Vagina (tissue), 2 donors: Measurements from ENCODE around the gene MSH5. TPM values are rescaled to one million over a fixed set of nuclear protein-coding genes. Genes with fewer than 3 reads are reported as not detected.
"Not testable (repeated sequence)": the region's sequence is repeated elsewhere in the genome, so short reads cannot be mapped to it uniquely, and the experiment has no call there.

Source experiments
- DNase-seq, 2 donors: peaks; one replicate each; pipeline ENCODE4 v3.0.0-alpha.2; 2017; ENCODE audit errors: extremely low spot score in 2 of 2
- H3K27ac ChIP-seq: fragments of 200-600 bp; sonication (generic); one replicate; pipeline ENCODE4 v1.5.1; 2019
- H3K27me3 ChIP-seq: fragments of 200-600 bp; sonication (generic); one replicate; pipeline ENCODE4 v1.5.1; 2019
- H3K36me3 ChIP-seq, 2 donors: fragments of 200-600 bp; sonication (generic); one replicate each; pipeline ENCODE4 v1.5.1; 2017 to 2019
- H3K4me1 ChIP-seq: fragments of 200-600 bp; sonication (generic); one replicate; pipeline ENCODE4 v1.5.1; 2019
- H3K4me3 ChIP-seq, 2 donors: fragments of 200-600 bp; sonication (generic); 1 replicate in 1 of 2; 2 replicates in 1 of 2; pipeline ENCODE4 v1.5.1; 2016 to 2019
- H3K9me3 ChIP-seq: fragments of 200-600 bp; sonication (generic); one replicate; pipeline ENCODE4 v1.5.1; 2019
- POLR2A ChIP-seq, 2 donors: fragments of 450-650 bp; IDR thresholded peaks; one replicate each; pipeline ENCODE4 v1.6.1; 2017; ENCODE audit warnings: antibody characterized with exemption in 2 of 2, mild to moderate bottlenecking in 2 of 2, moderate library complexity in 2 of 2
- POLR2AphosphoS5 ChIP-seq, 2 donors: sonication (generic); formaldehyde crosslinking; IDR thresholded peaks; one replicate each; pipeline ENCODE4 v1.9.0; 2017; ENCODE audit warnings: antibody characterized with exemption in 2 of 2, mild to moderate bottlenecking in 2 of 2, low read depth in 1 of 2; ENCODE audit not compliant: insufficient read depth in 1 of 2
- intact Hi-C: fragments of 100-400 bp; cut with DNase I; formaldehyde crosslinking; loops from one replicate; pipeline ENCODE4 v1.15.1; 2023
- total RNA-seq: library from RNA; depleted of rRNA; stranded (reverse); fragments of >200 nt; gene quantifications from one replicate; pipeline ENCODE4 v1.2.3, GENCODE V29; 2016
- TF ChIP-seq, protein P1 (sequence below), 3 experiments: fragments of 450-650 bp in 2 of 3; fragments of 200-600 bp in 1 of 3; sonication (generic) in 1 of 3; IDR thresholded peaks; one replicate each; pipeline ENCODE4 v1.5.1; 2017 to 2019; ENCODE audit warnings: antibody characterized with exemption in 3 of 3, mild to moderate bottlenecking in 2 of 3, moderate library complexity in 2 of 3

MSH5 gene
- total RNA-seq, 1 donor from 2014 or later = 11.0 TPM

- Histone ChIP-seq H3K36me3 (peaks cover 0 to 11% of the 10 kb centered on the region in 2 donors), H3K9me3 (no peaks in the 10 kb centered on the region), H3K4me1 (peaks cover 26% of the 10 kb centered on the region), H3K27me3 (no peaks in the 10 kb centered on the region), H3K27ac (peak within 1 kb of the TSS; percentile 97), H3K4me3 (peak within 1 kb of the TSS; percentile 67 to 93)
- TF ChIP-seq, protein P1, sequence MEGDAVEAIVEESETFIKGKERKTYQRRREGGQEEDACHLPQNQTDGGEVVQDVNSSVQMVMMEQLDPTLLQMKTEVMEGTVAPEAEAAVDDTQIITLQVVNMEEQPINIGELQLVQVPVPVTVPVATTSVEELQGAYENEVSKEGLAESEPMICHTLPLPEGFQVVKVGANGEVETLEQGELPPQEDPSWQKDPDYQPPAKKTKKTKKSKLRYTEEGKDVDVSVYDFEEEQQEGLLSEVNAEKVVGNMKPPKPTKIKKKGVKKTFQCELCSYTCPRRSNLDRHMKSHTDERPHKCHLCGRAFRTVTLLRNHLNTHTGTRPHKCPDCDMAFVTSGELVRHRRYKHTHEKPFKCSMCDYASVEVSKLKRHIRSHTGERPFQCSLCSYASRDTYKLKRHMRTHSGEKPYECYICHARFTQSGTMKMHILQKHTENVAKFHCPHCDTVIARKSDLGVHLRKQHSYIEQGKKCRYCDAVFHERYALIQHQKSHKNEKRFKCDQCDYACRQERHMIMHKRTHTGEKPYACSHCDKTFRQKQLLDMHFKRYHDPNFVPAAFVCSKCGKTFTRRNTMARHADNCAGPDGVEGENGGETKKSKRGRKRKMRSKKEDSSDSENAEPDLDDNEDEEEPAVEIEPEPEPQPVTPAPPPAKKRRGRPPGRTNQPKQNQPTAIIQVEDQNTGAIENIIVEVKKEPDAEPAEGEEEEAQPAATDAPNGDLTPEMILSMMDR (IDR thresholded peaks at IDR 0.05) = peak; percentile 12 to 78 (median 72)
- TF ChIP-seq POLR2AphosphoS5 (IDR thresholded peaks at IDR 0.05; ENCODE audit: insufficient read depth in 1 of 2, low read depth in 1 of 2) (peak in 1 of 2 donors; percentile 79), POLR2A (IDR thresholded peaks at IDR 0.05) (peak in 1 of 2 donors; percentile 25)
- no peak for DNase-seq
- intact Hi-C loops = loop anchor here (10.0 kb wide), 1 partner anchor 61 kb away; the partner anchor contains the start of gene CLIC1
Measured at GRCh38 chr6:31795616-31796298, 56.0 kb downstream of the MSH5 start, which contains the start of gene VARS1. VARS1 (minus strand) TSS chr6:31795752; CDS start chr6:31795217, 535 bp downstream.

GRCh38 chr6:31796993-31797385 lies 57.2 kb downstream of the MSH5 start:
- Histone ChIP-seq H3K4me1 (peaks cover 21% of the 10 kb centered on the region), H3K36me3 (peaks cover 0 to 8% of the 10 kb centered on the region in 2 donors), H3K27ac (peak overlapping the region; percentile 97), H3K4me3 (no peak overlapping the region), H3K9me3 (no peaks in the 10 kb centered on the region), H3K27me3 (no peaks in the 10 kb centered on the region)
- TF ChIP-seq POLR2A (IDR thresholded peaks at IDR 0.05) (no peak), POLR2AphosphoS5 (IDR thresholded peaks at IDR 0.05; ENCODE audit: insufficient read depth in 1 of 2, low read depth in 1 of 2) (no peak)
- TF ChIP-seq, protein P1 (IDR thresholded peaks at IDR 0.05) = no peak
- intact Hi-C loops = loop anchor here (10.0 kb wide), 1 partner anchor 62 kb away; the partner anchor contains the start of gene CLIC1
- no peak for DNase-seq

GRCh38 chr6:31797588-31797987 lies 57.8 kb downstream of the MSH5 start:
- peak overlapping the region; percentile 27 for H3K27ac ChIP-seq
- peaks cover 21% of the 10 kb centered on the region for H3K4me1 ChIP-seq
- no peaks in the 10 kb centered on the region for H3K9me3 ChIP-seq
- peaks cover 0 to 10% of the 10 kb centered on the region in 2 donors for H3K36me3 ChIP-seq
- H3K4me3 ChIP-seq = no peak overlapping the region
- no peak for DNase-seq
- intact Hi-C loops = loop anchor here (10.0 kb wide), 1 partner anchor 63 kb away; the partner anchor contains the start of gene CLIC1
- no peak for TF ChIP-seq POLR2AphosphoS5 (IDR thresholded peaks at IDR 0.05; ENCODE audit: insufficient read depth in 1 of 2, low read depth in 1 of 2)
- TF ChIP-seq, protein P1 (IDR thresholded peaks at IDR 0.05) = no peak
- no peak for TF ChIP-seq POLR2A (IDR thresholded peaks at IDR 0.05)
- no peaks in the 10 kb centered on the region for H3K27me3 ChIP-seq

- Histone ChIP-seq H3K27me3 (no peaks in the 10 kb centered on the region), H3K4me1 (peaks cover 13% of the 10 kb centered on the region)
- intact Hi-C loops = loop anchor here (10.0 kb wide), 1 partner anchor 65 kb away; the partner anchor contains the start of gene CLIC1
Measured at GRCh38 chr6:31799781-31800180, 60.0 kb downstream of the MSH5 start.

GRCh38 chr6:31801031-31801927 lies 61.5 kb downstream of the MSH5 start:
- H3K27me3 ChIP-seq, intact Hi-C loops, DNase-seq, H3K27ac ChIP-seq, H3K9me3 ChIP-seq, H3K4me3 ChIP-seq: not testable (repeated sequence)
- H3K36me3 ChIP-seq = peaks cover 0 to 11% of the 10 kb centered on the region in 2 donors
- peaks cover 15% of the 10 kb centered on the region for H3K4me1 ChIP-seq

More at GRCh38 chr6:31799781-31800180, 60.0 kb downstream of the MSH5 start:
- TF ChIP-seq POLR2AphosphoS5 (IDR thresholded peaks at IDR 0.05; ENCODE audit: insufficient read depth in 1 of 2, low read depth in 1 of 2) (no peak), POLR2A (IDR thresholded peaks at IDR 0.05) (no peak)
- TF ChIP-seq, protein P1 (IDR thresholded peaks at IDR 0.05) = no peak
- DNase-seq = no peak
- Histone ChIP-seq H3K9me3 (no peaks in the 10 kb centered on the region), H3K4me3 (no peak overlapping the region), H3K36me3 (peaks cover 0 to 11% of the 10 kb centered on the region in 2 donors), H3K27ac (no peak overlapping the region)
